HG02885 (cell line): ENCODE results near the gene MTMR1.

Experiments used
- ATAC-seq: cut with Tn5 transposase; IDR thresholded peaks from one replicate; pipeline ENCODE4 v1.9.1; 2021; ENCODE audit warnings: mild to moderate bottlenecking; ENCODE audit not compliant: unreplicated experiment, poor library complexity

The MTMR1 gene

DNA sequence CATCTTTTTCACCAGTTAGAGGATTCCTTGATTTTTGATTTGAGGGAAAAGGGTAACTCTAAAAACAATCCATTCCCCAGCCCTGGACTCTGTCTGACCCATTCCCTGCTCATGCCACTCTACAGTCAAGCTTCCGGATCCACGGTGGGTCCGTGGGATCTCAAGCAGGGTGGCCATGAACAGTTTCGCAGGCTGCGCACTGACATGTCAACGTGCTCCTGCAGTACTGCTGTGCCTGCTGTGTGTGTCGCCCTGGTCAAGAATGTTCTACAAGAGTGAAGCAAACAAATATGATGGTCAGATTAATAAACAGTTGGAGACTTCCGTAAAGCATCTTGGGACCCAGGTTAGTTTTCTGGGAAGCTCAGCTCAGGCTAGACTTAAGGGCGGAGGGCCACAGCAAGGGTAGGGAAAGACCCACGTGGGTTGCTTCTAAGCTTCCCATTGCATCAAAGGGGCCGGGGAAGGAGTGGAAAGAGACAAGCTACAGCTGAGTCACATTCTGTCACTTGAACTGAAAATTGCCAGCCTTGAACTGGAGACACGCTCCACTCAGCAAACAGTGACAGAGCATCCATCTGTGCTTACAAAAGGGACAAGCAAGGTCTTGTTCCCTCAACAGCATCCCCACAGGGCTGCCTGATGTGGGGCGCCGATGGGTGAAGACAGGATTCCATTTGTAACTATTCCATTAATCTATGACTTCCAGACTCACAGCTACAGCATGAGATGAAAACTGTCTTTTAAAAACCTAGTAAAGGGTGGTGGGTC lies 81.8 kb downstream of the MTMR1 start:
- no peak for ATAC-seq

GRCh38 chrX:150775569-150776350 lies 82.6 kb downstream of the MTMR1 start:
- no peak for ATAC-seq

DNA sequence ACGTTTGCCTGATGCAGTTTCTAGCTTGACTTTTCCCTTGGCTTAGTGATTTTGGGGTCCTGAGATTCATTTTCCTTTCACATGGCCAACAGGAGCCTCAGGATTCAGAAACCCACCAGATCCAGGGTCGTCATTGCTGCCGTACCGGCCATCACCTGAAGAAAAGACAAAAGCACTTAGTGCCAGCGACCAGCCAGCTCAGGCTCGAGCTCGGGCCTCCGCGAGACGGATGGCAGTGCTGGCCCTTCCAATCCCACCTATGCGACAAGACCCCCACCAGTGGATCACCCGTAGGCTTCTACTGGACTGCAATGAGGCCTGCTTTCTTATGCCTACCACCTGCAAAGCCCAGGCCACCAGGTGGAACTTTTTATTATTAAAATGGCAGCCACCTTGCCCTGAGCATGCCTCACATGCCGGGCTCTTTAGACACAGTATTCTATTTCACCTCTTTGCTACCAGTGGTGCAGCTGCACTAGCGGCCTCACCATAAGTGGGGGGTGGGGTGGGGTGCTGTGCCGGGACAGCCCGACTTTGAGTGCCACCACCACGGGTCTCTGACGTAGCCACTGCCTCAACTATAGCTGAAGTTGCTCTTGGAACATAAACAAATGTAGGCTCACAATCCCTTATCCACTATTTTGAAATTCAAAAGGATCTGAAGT lies 84.3 kb downstream of the MTMR1 start:
- no peak for ATAC-seq

- no peak for ATAC-seq
Observed at GRCh38 chrX:150779385-150779784, 86.2 kb downstream of the MTMR1 start.

DNA sequence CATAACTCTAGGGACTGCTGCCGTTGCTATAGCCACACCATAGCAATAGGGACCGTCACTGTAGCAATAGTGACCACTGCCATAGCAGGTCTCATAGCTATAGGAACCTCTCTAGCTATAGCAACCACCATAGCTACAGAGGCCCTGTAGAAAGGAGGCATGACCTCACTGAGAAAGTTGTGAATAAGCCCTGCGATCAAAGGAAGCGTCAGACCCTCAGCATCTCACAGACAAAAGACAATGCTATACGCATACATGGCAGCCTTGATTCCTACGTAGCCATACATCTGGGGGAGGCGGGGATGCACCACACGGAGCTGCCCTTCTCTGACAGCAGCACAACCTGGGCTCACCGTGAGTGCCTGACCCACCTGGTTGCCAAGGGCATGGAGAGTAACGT lies 88.5 kb downstream of the MTMR1 start:
- ATAC-seq = no peak

GRCh38 chrX:150790021-150790420 lies 96.8 kb downstream of the MTMR1 start:
- no peak for ATAC-seq

GRCh38 chrX:150792949-150793527 lies 99.8 kb downstream of the MTMR1 start:
- ATAC-seq = no peak

DNA sequence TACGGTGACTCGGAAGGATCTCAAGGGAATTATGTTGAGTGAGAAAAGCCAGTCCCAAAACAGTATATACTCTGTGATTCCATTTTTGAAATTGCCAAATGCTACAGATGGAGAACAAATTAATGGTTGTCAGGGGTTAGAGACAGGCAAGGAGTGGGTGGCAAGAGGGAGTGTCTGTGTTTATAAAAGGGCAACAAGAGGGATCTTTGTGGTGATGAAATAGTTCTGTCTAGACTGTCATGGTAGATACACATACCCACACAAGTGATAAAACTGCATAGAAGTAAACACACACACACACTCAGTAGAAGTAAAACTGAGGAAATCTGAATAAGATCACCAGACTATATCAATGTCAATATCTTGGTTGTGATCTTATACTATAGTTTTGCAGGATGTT lies 112.5 kb downstream of the MTMR1 start:
- ATAC-seq = no peak

GRCh38 chrX:150806827-150807226 lies 113.6 kb downstream of the MTMR1 start:
- ATAC-seq = no peak

DNA sequence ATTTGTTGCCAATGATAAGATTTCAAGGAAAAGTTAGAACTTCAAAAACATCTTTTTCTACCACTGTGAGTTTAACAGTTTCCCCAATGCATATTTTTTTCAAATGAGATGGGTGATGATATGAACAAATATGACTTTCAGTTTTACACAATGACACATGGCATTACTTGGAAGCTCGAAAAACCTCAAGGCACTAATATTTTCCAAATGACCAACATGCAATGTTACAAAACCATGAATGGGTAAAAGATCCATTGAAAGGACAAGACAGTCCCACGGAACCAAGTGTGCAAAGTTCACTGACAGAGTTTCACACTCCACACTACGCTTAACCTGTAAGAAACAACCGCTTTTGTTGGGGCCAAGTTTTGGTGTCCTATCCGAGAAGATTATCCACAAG lies 120.7 kb downstream of the MTMR1 start:
- ATAC-seq = no peak
